OCI-LY3 (cell line): ENCODE data around the gene PLCH2.

ENCODE experiments used
- CTCF ChIP-seq: fragments of 200-600, 300-600 bp; sonication (generic); IDR thresholded peaks from 2 replicates; pipeline ENCODE4 v1.5.1; 2014; ENCODE audit warnings: antibody characterized with exemption, low read length, low read depth
- EZH2phosphoT487 ChIP-seq: fragments of 200-600 bp; shearing (Covaris generic); IDR thresholded peaks from 2 replicates; pipeline ENCODE4 v1.6.1; 2018; ENCODE audit warnings: antibody characterized with exemption, mixed run types, low read depth

DNA sequence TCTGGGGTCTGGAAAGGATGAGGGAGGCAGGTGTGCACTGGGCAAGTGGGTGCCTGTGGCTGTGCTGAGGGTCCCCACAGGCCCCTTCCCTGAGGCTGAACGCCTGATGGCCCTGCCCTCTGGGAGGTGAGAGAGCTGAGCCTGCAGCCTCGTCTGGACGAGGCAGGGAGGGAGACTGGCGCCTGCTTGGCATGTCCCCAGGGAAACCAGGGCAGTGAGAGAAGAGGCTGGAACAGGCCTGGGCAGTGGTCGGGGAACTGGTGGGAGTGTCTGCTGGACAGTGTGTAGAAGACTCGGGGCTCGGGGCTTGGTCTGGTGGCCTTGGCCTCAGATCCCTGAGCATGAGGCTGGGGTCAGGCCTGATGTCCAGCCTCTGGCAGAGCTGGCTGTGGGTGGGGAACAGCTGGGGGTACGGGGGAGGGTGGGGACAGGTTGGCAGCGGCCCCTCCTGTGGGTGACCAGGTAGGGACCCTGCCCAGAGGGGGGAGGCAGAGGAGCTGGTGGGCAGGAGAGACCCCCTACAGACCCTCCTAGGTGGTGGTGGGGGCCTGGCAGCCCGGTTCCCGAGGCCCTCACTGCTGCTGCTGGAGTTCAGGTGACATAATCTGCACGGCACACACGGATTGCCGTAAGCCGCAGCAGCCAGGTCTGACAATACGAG is 30.8 kb upstream of the PLCH2 start:
- TF ChIP-seq CTCF (no peak), EZH2phosphoT487 (no peak)
